Stomach (tissue), 4 donors: Measurements from ENCODE around the gene CNOT11.

Experiments used
- CTCF ChIP-seq, 7 experiments: fragments of 450-650 bp in 4 of 7; fragments of 200-600 bp in 3 of 7; sonication (generic) in 3 of 7; IDR thresholded peaks; one replicate each; pipeline ENCODE4 v1.5.1; 2016 to 2019; ENCODE audit warnings: antibody characterized with exemption in 7 of 7, control low read depth in 2 of 7, mild to moderate bottlenecking in 1 of 7
- POLR2A ChIP-seq, 4 donors: fragments of 450-650 bp; IDR thresholded peaks; one replicate each; pipeline ENCODE4 v1.6.1; 2016; ENCODE audit warnings: antibody characterized with exemption in 4 of 4, control low read depth in 2 of 4, mild to moderate bottlenecking in 1 of 4, moderate library complexity in 1 of 4
- POLR2AphosphoS5 ChIP-seq, 3 donors: sonication (generic); formaldehyde crosslinking; IDR thresholded peaks; one replicate each; pipeline ENCODE4 v1.6.1; 2016; ENCODE audit warnings: antibody characterized with exemption in 3 of 3

GRCh38 chr2:101253703-101254450, 1.2 kb downstream of the CNOT11 start:
- TF ChIP-seq POLR2AphosphoS5 (IDR thresholded peaks at IDR 0.05), result no peak
- TF ChIP-seq POLR2A (IDR thresholded peaks at IDR 0.05), result no peak
- no peak for TF ChIP-seq CTCF (IDR thresholded peaks at IDR 0.05)
